ENCODE data around the gene PGS1. TPM values are rescaled to one million over a fixed set of nuclear protein-coding genes. Genes with fewer than 3 reads are reported as not detected.
A peak's percentile ranks its signal among the peaks of the same experiment; 100 is the strongest.

PGS1 gene
- polyA plus RNA-seq, 2 donors: 13.9 to 14.2 TPM

DNA sequence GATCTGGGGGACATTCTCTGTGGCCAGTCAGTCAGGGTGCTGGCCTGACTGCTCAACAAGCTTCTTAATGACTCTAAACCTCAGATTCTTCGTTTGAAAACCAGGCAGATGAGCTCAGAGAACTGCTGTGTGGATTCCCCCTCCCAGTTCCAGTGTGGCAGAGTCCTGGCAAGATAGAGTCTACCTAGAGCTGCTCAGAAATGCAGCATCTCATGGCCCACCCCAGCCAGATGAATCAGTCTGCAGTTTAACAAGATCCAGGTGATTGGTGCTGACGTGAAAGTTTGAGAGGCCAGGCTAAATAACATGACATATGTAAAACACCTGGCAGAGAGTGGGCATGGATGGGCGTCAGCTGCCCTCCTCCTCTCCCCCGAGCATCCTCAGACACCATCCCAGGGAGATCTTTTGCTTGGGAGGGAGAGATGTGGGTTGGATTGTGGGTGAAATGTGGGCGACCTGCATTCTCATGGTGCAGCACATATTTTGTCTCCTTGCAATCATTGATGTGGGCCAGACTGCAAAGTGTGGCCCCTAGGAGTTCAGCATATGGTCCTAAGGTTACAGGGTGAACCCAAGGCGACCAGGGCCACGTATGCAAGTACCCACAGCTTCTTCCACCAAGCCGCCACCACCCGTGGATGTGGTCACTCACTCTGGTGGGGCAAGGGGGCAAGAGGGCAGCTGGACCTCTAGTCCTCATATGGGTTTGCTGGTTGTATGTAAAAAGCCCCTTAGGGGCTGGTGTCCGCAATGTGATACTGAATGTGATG lies 38.1 kb upstream of the PGS1 start:
- Histone ChIP-seq H3K4me3 (ENCODE audit: low read depth in 1 of 2, low read length in 2 of 2) (no peak overlapping the region), H3K36me3 (ENCODE audit: control insufficient read depth in 2 of 2, insufficient read depth in 2 of 2, low read length in 1 of 2) (no peaks in the 10 kb centered on the region), H3K9me3 (ENCODE audit: control insufficient read depth in 2 of 2, insufficient read depth in 1 of 2, low read depth in 1 of 2, low read length in 1 of 2) (no peaks in the 10 kb centered on the region), H3K4me1 (ENCODE audit: control insufficient read depth in 2 of 2, insufficient read depth in 2 of 2, low read length in 1 of 2) (peaks cover 2 to 24% of the 10 kb centered on the region in 2 donors), H3K27ac (ENCODE audit: low read depth in 2 of 2, low read length in 1 of 2) (peak overlapping the region in 1 of 2 donors; percentile 59), H3K27me3 (ENCODE audit: control insufficient read depth in 1 of 2, insufficient read depth in 2 of 2, low read length in 2 of 2) (no peaks in the 10 kb centered on the region)
- WGBS, 2 donors: 79 to 82% methylated on average over 10 of the region's 10 CpGs

DNA sequence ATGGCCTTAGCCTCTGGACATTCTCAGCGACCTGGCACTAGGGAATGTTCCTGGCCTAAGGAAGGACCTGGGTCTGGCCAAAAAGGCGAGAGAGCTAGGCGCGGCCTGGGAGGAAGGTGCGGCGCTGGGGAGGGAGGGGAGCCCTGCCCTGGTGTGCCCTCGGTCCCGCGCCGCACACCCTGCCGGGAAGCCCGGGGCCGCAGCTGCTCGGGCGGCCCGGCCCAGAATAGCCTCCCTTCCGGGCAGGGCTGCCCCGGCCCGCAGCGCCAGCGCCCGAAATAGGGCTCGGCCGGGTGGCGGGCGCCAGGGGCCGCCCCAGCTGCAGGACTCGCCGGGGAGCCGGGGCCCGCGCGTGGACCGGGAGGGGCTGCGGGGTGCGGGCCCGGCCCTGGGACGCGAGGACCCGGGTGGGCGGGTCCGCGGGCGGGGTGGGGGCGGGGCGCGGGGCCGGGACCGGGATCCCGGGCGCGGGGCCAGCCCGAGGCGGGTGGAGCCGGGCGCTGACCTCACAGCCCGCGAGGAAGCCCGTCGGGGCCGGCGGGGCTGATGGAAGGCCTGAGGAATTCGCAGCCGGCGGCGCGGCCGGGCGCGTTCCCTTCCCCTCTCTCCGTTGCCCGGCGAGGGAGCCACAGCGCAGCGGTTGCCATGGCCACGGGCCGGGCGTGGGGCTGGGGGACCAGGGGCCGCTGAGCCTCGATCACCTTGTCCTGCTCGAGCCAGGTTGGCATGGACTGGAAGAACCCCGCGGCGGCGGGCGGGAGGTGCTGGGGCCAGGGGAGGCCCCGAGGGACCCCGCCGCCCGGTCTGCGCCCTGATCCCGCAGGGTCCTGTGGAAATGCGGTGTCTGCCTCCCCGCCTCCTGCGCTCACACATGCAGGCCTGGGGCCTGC lies 36.6 kb upstream of the PGS1 start:
- H3K36me3 ChIP-seq (ENCODE audit: control insufficient read depth in 2 of 2, insufficient read depth in 2 of 2, low read length in 1 of 2): no peaks in the 10 kb centered on the region
- WGBS, 2 donors: 4% methylated on average over 60 to 95 of the region's 95 CpGs
- peak overlapping the region; percentile 82 to 96 for H3K27ac ChIP-seq (ENCODE audit: low read depth in 2 of 2, low read length in 1 of 2)
- H3K4me3 ChIP-seq (ENCODE audit: low read depth in 1 of 2, low read length in 2 of 2): peak overlapping the region; percentile 9 to 30
- peaks cover 2 to 28% of the 10 kb centered on the region in 2 donors for H3K4me1 ChIP-seq (ENCODE audit: control insufficient read depth in 2 of 2, insufficient read depth in 2 of 2, low read length in 1 of 2)
- no peaks in the 10 kb centered on the region for H3K27me3 ChIP-seq (ENCODE audit: control insufficient read depth in 1 of 2, insufficient read depth in 2 of 2, low read length in 2 of 2)
- H3K9me3 ChIP-seq (ENCODE audit: control insufficient read depth in 2 of 2, insufficient read depth in 1 of 2, low read depth in 1 of 2, low read length in 1 of 2): no peaks in the 10 kb centered on the region

DNA sequence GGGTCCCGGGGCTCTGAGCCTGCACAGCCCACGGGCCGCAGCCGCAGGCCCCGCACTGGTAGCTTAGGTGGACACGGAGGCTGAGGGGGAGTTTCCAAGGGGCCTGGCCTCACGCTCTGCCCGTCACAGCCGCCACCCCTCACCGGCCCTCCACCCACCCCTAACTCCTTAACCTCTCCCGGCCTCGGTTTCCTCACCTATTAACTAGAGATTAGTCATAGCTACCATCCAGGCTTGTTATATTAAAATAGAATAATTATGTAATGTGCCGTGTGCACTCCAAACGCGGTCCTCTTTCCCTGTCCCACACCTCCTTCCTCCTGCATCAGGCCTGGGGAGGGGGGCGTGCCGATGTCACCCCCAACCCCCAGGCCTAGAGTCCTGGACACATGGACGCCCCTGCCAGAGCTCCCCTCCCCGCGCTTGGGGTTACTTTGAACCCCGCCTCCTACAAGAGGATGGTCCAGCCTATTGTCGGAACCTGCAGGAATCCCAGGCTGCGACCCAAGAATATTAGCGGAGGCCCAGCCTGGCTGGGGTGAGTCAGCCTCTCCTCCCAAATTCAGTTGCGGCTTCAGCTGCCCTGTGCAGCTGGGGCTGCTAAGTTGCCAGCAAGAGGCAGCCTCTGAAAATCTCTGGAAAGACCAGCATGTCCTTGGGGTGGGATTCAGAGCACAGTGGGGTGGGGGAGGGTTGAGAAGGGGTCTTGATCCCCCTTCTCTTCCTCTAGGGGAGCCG lies 35.8 kb upstream of the PGS1 start:
- peaks cover 4 to 28% of the 10 kb centered on the region in 2 donors for H3K4me1 ChIP-seq (ENCODE audit: control insufficient read depth in 2 of 2, insufficient read depth in 2 of 2, low read length in 1 of 2)
- H3K27ac ChIP-seq (ENCODE audit: low read depth in 2 of 2, low read length in 1 of 2): peak overlapping the region; percentile 82 to 96
- WGBS, 2 donors: 15 to 21% methylated on average over 26 of the region's 26 CpGs
- no peaks in the 10 kb centered on the region for H3K9me3 ChIP-seq (ENCODE audit: control insufficient read depth in 2 of 2, insufficient read depth in 1 of 2, low read depth in 1 of 2, low read length in 1 of 2)
- peak overlapping the region in 1 of 2 donors; percentile 30 for H3K4me3 ChIP-seq (ENCODE audit: low read depth in 1 of 2, low read length in 2 of 2)
- H3K36me3 ChIP-seq (ENCODE audit: control insufficient read depth in 2 of 2, insufficient read depth in 2 of 2, low read length in 1 of 2): no peaks in the 10 kb centered on the region
- H3K27me3 ChIP-seq (ENCODE audit: control insufficient read depth in 1 of 2, insufficient read depth in 2 of 2, low read length in 2 of 2): no peaks in the 10 kb centered on the region

DNA sequence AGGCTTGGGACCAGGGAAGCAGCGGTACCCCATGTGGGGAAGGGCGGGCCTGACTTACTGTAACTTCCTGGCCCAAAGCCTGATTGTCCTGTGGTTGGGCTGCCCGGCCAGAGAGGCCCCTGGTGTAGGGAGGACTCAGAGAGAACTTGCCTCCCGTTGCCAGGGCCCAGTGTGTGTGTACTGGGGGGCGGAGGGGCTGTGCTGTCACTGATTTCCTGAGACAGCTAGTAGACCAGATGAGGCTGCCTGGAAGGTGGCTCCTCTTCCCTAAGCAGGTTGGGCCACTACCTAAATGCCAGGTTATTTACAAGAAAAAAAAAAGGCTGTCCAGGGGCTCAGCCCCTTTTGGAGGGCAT lies 35.3 kb upstream of the PGS1 start:
- Histone ChIP-seq H3K9me3 (ENCODE audit: control insufficient read depth in 2 of 2, insufficient read depth in 1 of 2, low read depth in 1 of 2, low read length in 1 of 2) (no peaks in the 10 kb centered on the region), H3K36me3 (ENCODE audit: control insufficient read depth in 2 of 2, insufficient read depth in 2 of 2, low read length in 1 of 2) (no peaks in the 10 kb centered on the region), H3K4me3 (ENCODE audit: low read depth in 1 of 2, low read length in 2 of 2) (no peak overlapping the region), H3K27ac (ENCODE audit: low read depth in 2 of 2, low read length in 1 of 2) (peak overlapping the region; percentile 82 to 96), H3K4me1 (ENCODE audit: control insufficient read depth in 2 of 2, insufficient read depth in 2 of 2, low read length in 1 of 2) (peaks cover 4 to 28% of the 10 kb centered on the region in 2 donors), H3K27me3 (ENCODE audit: control insufficient read depth in 1 of 2, insufficient read depth in 2 of 2, low read length in 2 of 2) (no peaks in the 10 kb centered on the region)
- WGBS, 2 donors: 8 to 10% methylated on average over 5 of the region's 5 CpGs

DNA sequence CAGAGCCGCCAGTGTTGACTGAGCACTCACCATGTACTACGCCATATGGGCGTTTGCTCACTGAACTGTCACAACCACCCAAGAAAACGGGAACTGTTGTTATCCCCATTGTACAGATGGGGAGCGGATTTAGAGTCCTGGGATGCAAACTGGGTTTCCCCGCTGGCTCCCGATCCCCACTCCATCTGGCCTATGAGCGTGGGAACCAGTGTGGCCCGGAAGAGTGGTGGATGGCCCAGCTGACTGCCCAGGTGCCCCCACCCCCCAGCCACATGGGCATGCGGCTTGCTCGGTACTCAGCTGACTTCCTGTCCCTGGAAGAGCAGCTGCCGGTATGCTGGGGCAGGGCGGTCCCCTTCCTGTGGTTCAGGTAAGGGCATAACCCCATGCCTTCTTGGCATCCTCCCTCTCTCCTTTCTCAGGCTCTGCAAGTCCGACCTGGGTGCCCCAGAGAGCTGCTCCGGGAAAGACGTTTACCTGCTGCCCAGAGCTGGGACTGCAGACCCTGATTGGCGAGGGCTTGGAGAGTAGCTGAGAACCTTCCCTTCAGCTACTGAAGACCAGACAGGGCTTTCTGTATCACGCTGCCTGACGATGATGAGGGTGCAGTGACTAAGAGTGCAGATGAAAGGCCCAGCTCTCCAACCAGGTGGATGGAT lies 34.8 kb upstream of the PGS1 start:
- Histone ChIP-seq H3K27ac (ENCODE audit: low read depth in 2 of 2, low read length in 1 of 2) (peak overlapping the region; percentile 82 to 96), H3K4me3 (ENCODE audit: low read depth in 1 of 2, low read length in 2 of 2) (no peak overlapping the region), H3K9me3 (ENCODE audit: control insufficient read depth in 2 of 2, insufficient read depth in 1 of 2, low read depth in 1 of 2, low read length in 1 of 2) (no peaks in the 10 kb centered on the region), H3K4me1 (ENCODE audit: control insufficient read depth in 2 of 2, insufficient read depth in 2 of 2, low read length in 1 of 2) (peaks cover 4 to 28% of the 10 kb centered on the region in 2 donors), H3K36me3 (ENCODE audit: control insufficient read depth in 2 of 2, insufficient read depth in 2 of 2, low read length in 1 of 2) (no peaks in the 10 kb centered on the region), H3K27me3 (ENCODE audit: control insufficient read depth in 1 of 2, insufficient read depth in 2 of 2, low read length in 2 of 2) (no peaks in the 10 kb centered on the region)
- 63 to 64% methylated on average over 19 of the region's 19 CpGs for WGBS, 2 donors

DNA sequence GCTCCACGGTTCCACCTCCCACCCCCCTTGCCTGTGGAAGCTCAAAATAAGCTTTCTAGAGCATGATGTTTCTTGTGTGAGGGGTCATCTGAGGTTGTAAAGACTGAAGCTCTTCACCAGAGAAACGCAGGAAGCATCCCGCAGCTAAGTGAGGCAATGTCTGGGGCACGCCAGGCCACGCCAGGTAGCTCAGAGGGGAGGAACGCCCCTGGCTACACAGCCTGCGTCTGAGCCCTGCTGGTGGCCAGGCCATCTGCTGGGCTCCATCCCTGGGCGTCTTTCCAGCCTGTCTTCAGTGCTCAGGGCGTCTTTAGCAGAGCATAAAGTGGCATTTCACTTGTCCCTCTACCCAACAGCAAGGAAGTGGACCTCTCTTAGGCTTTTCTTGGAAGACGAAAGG lies 33.8 kb upstream of the PGS1 start:
- no peaks in the 10 kb centered on the region for H3K36me3 ChIP-seq (ENCODE audit: control insufficient read depth in 2 of 2, insufficient read depth in 2 of 2, low read length in 1 of 2)
- H3K27ac ChIP-seq (ENCODE audit: low read depth in 2 of 2, low read length in 1 of 2): no peak overlapping the region
- H3K9me3 ChIP-seq (ENCODE audit: control insufficient read depth in 2 of 2, insufficient read depth in 1 of 2, low read depth in 1 of 2, low read length in 1 of 2): no peaks in the 10 kb centered on the region
- no peaks in the 10 kb centered on the region for H3K27me3 ChIP-seq (ENCODE audit: control insufficient read depth in 1 of 2, insufficient read depth in 2 of 2, low read length in 2 of 2)
- WGBS, 2 donors: 82 to 89% methylated on average over 10 of the region's 10 CpGs
- peaks cover 4 to 28% of the 10 kb centered on the region in 2 donors for H3K4me1 ChIP-seq (ENCODE audit: control insufficient read depth in 2 of 2, insufficient read depth in 2 of 2, low read length in 1 of 2)
- no peak overlapping the region for H3K4me3 ChIP-seq (ENCODE audit: low read depth in 1 of 2, low read length in 2 of 2)

DNA sequence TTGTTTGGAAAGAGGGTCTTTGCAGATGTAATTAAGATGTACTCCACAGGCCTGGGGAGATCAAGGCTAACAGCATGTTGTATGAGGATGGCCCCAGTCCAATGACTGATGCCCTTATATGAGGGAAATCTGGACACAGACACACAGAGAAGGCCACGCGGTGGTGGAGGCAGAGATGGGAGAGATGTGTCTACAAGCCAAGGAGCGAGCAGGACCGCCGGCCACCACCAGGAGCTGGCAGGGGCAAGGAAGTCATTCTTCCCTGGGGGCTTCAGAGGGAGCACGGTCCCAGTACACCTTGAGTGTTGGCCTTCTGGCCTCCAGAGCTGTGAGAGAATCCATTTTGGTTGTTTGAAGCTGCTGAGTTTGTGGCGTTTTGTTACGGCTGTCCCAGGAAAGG lies 33.3 kb upstream of the PGS1 start:
- Histone ChIP-seq H3K27me3 (ENCODE audit: control insufficient read depth in 1 of 2, insufficient read depth in 2 of 2, low read length in 2 of 2) (no peaks in the 10 kb centered on the region), H3K27ac (ENCODE audit: low read depth in 2 of 2, low read length in 1 of 2) (peak overlapping the region in 1 of 2 donors; percentile 43), H3K4me3 (ENCODE audit: low read depth in 1 of 2, low read length in 2 of 2) (no peak overlapping the region), H3K36me3 (ENCODE audit: control insufficient read depth in 2 of 2, insufficient read depth in 2 of 2, low read length in 1 of 2) (no peaks in the 10 kb centered on the region), H3K4me1 (ENCODE audit: control insufficient read depth in 2 of 2, insufficient read depth in 2 of 2, low read length in 1 of 2) (peaks cover 4 to 28% of the 10 kb centered on the region in 2 donors), H3K9me3 (ENCODE audit: control insufficient read depth in 2 of 2, insufficient read depth in 1 of 2, low read depth in 1 of 2, low read length in 1 of 2) (no peaks in the 10 kb centered on the region)
- 72 to 75% methylated on average over 8 of the region's 8 CpGs for WGBS, 2 donors

DNA sequence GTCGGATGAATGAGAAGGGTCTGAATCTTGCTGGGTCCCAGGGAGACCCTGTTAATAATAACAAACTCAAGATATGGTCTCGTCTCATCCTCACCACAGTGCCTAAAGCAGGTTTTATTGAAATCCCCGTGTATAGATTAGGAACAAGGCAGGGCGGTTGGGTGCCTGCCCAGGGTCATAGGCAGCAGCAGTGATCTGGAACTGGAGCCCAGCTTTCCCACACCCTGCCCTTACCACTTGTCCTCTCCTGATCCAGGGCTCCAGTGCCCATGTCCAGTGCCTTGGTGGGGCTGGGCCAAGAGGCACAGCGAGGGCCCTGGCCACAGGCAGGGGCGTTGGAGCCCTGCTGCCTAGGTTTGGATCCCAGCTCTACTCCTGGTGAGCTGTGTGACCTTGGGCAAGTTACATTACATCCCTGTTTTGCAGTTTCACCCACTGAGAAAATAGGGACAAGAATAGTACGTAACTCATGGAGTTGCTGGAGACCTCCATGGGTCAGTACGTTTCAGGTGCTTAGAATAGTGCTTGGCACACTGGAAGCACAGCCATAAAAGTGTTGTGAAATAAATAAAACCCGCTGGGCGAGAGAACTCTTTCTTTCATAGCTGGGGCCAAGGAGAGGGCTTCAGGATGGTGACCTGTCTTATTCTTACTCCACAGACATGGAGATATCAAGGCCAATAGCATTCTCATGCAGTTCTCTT lies 32.5 kb upstream of the PGS1 start:
- WGBS, 2 donors: 77 to 86% methylated on average over 10 of the region's 10 CpGs
- Histone ChIP-seq H3K9me3 (ENCODE audit: control insufficient read depth in 2 of 2, insufficient read depth in 1 of 2, low read depth in 1 of 2, low read length in 1 of 2) (no peaks in the 10 kb centered on the region), H3K27me3 (ENCODE audit: control insufficient read depth in 1 of 2, insufficient read depth in 2 of 2, low read length in 2 of 2) (no peaks in the 10 kb centered on the region), H3K4me1 (ENCODE audit: control insufficient read depth in 2 of 2, insufficient read depth in 2 of 2, low read length in 1 of 2) (peaks cover 4 to 26% of the 10 kb centered on the region in 2 donors), H3K36me3 (ENCODE audit: control insufficient read depth in 2 of 2, insufficient read depth in 2 of 2, low read length in 1 of 2) (no peaks in the 10 kb centered on the region), H3K4me3 (ENCODE audit: low read depth in 1 of 2, low read length in 2 of 2) (no peak overlapping the region), H3K27ac (ENCODE audit: low read depth in 2 of 2, low read length in 1 of 2) (no peak overlapping the region)

All from esophagus (tissue), 2 donors.